ENCODE data around the gene NIT2. TPM values are rescaled to one million over a fixed set of nuclear protein-coding genes. Genes with fewer than 3 reads are reported as not detected.

Gene NIT2
- total and polyA plus RNA-seq, 2 of the 4 experiments (the other 2 are of a cell fraction) = 12.4 to 27.1 TPM

GRCh38 chr3:100374521-100374920, 40.0 kb downstream of the NIT2 start:
- Histone ChIP-seq H2BK15ac (ENCODE audit: low read depth, low read length) (no peak overlapping the region), H4K8ac (ENCODE audit: low read depth in 2 of 2, low read length in 2 of 2) (no peak overlapping the region), H3K9me3 (ENCODE audit: control insufficient read depth, insufficient read depth, low read length) (no peaks in the 10 kb centered on the region), H3K14ac (replicated peaks; ENCODE audit: low read depth, low read length) (no peak overlapping the region), H3K23ac (ENCODE audit: low read depth, low read length) (no peak overlapping the region), H3K9me1 (ENCODE audit: insufficient read depth, low read length) (peaks cover 2% of the 10 kb centered on the region; the same call in 1 of the 2 replicates), H3K4me2 (ENCODE audit: low read depth, low read length) (no peak overlapping the region), H2AFZ (replicated peaks; ENCODE audit: low read length, poor library complexity) (no peak overlapping the region), H3K4me1 (ENCODE audit: control insufficient read depth, insufficient read depth, low read length) (0 out of 2 replicates have a peak, but pooled peaks cover 2% of the 10 kb centered on the region), H4K20me1 (ENCODE audit: insufficient read depth, low read length) (peaks cover 4% of the 10 kb centered on the region), H3K79me1 (ENCODE audit: low read depth in 1 of 2, low read length in 2 of 2) (peaks cover 9 to 36% of the 10 kb centered on the region in 2 experiments), H3K27me3 (ENCODE audit: control insufficient read depth, insufficient read depth, low read length) (no peaks in the 10 kb centered on the region), H3K27ac (ENCODE audit: insufficient read depth, low read length) (no peak overlapping the region), H3K56ac (ENCODE audit: extremely low read depth, insufficient read depth, low read length) (no peak overlapping the region), H2AK9ac (replicated peaks; ENCODE audit: low read depth, low read length, poor library complexity) (no peak overlapping the region), H4K5ac (ENCODE audit: low read depth, low read length) (no peak overlapping the region), H4K91ac (ENCODE audit: insufficient read depth, low read depth, low read length) (no peak overlapping the region), H2BK20ac (ENCODE audit: low read depth, low read length) (no peak overlapping the region), H2AK5ac (ENCODE audit: low read depth, low read length) (no peak overlapping the region), H3K9ac (ENCODE audit: low read depth, low read length) (no peak overlapping the region), H3K4ac (ENCODE audit: low read depth, low read length) (no peak overlapping the region), H3K18ac (ENCODE audit: low read depth, low read length) (no peak overlapping the region), H2BK5ac (ENCODE audit: low read depth, low read length, poor library complexity, severe bottlenecking) (no peak overlapping the region), H2BK120ac (ENCODE audit: low read depth, low read length) (no peak overlapping the region), H3K36me3 (ENCODE audit: control insufficient read depth, insufficient read depth, low read length) (peaks cover 24% of the 10 kb centered on the region), H3K4me3 (ENCODE audit: insufficient read depth, low read depth, low read length) (no peak overlapping the region)
- BruUV-seq (replicated peaks) = no TSS peak
- in situ Hi-C loops (cut with MboI; ENCODE audit: low sequenced_read_pairs) = no loop called here
- intact Hi-C loops (cut with micrococcal nuclease) = no loop called here
- TF ChIP-seq USF2 (IDR thresholded peaks at IDR 0.05; ENCODE audit: low read depth, low read length) (no peak), SMC3 (IDR thresholded peaks at IDR 0.05; ENCODE audit: low read depth, low read length) (no peak)
- dilution Hi-C loops (cut with HindIII; ENCODE audit: low sequenced_read_pairs, unreplicated experiment) = no loop called here
- ChIA-PET POLR2A (ENCODE audit: unreplicated experiment) (interaction anchor here (0.8 kb wide), 1 partner anchor 35 kb away, joined by 4 read pairs; no protein-coding TSS in a partner anchor), CTCF (no interaction called here)
- DNase-seq (no peak), ATAC-seq (ENCODE audit: low read depth) (no peak)
